DMS53 (cell line): Measurements from ENCODE around the gene RMI2.
"Not testable (repeated sequence)": the region's sequence is repeated elsewhere in the genome, so short reads cannot be mapped to it uniquely, and the experiment has no call there.

Source experiments
- DNase-seq: peaks from one replicate; lab custom pipeline; 2025; lab: John Stamatoyannopoulos, UW

Gene RMI2

GRCh38 chr16:11354733-11355574 lies 9.7 kb downstream of the RMI2 start:
- DNase-seq, result no peak

GRCh38 chr16:11355862-11356261 lies 10.6 kb downstream of the RMI2 start:
- DNase-seq, result no peak

- peak; percentile 69 for DNase-seq
These were observed 11.5 kb downstream of the RMI2 start for GRCh38 chr16:11356573-11357331.

- no peak for DNase-seq
These were observed 13.3 kb downstream of the RMI2 start for GRCh38 chr16:11358531-11358930.

GRCh38 chr16:11359370-11359769 lies 14.1 kb downstream of the RMI2 start:
- DNase-seq, result no peak

- DNase-seq, result no peak
These were observed 15.5 kb downstream of the RMI2 start for GRCh38 chr16:11360641-11361373.

- DNase-seq, result no peak
These were observed 16.6 kb downstream of the RMI2 start for GRCh38 chr16:11361701-11362451.

- DNase-seq, result no peak
These were observed 18.6 kb downstream of the RMI2 start for GRCh38 chr16:11363927-11364258.

- no peak for DNase-seq
These were observed 22.2 kb downstream of the RMI2 start for GRCh38 chr16:11367483-11367906.

- DNase-seq, result no peak
These were observed 25.0 kb downstream of the RMI2 start for GRCh38 chr16:11370084-11370931.

GRCh38 chr16:11370932-11371279 lies 25.6 kb downstream of the RMI2 start:
- DNase-seq, result not testable (repeated sequence)

- no peak for DNase-seq
These were observed 27.0 kb downstream of the RMI2 start for GRCh38 chr16:11372073-11372828.

GRCh38 chr16:11372829-11373306 lies 27.6 kb downstream of the RMI2 start:
- no peak for DNase-seq

- DNase-seq, result no peak
These were observed 29.0 kb downstream of the RMI2 start for GRCh38 chr16:11374255-11374654.

- no peak for DNase-seq
These were observed 31.9 kb downstream of the RMI2 start for GRCh38 chr16:11377154-11377553.

GRCh38 chr16:11378951-11379350 lies 33.7 kb downstream of the RMI2 start:
- DNase-seq, result not testable (repeated sequence)

- DNase-seq, result no peak
These were observed 34.2 kb downstream of the RMI2 start for GRCh38 chr16:11379420-11379819.

- no peak for DNase-seq
These were observed 35.6 kb downstream of the RMI2 start for GRCh38 chr16:11380836-11381235.

GRCh38 chr16:11383481-11384183 lies 38.4 kb downstream of the RMI2 start:
- no peak for DNase-seq
